Stimulated activated effector memory CD8-positive, alpha-beta T cell treated with anti-CD3 and anti-CD28 coated beads, Interleukin-12 subunit alpha, Interleukin-12 subunit beta, amount 100 ng/mL, for 72 hours (primary cell): ENCODE results near the gene SLITRK3.

Source experiments
- ATAC-seq: fragments of 150-1000 bp; cut with Tn5 transposase; 2 replicates; pipeline ENCODE4 v1.10.0; 2021
- DNase-seq, 2 donors: peaks; one replicate each; pipeline ENCODE4 v3.0.0; 2021 to 2022; ENCODE audit warnings: low spot score in 2 of 2
- H3K27ac Mint-ChIP-seq: one replicate; pipeline ENCODE4 v1.8.0; 2022; ENCODE audit warnings: mild to moderate bottlenecking, mixed read lengths
- H3K36me3 Mint-ChIP-seq: one replicate; pipeline ENCODE4 v1.8.0; 2022; ENCODE audit warnings: mild to moderate bottlenecking, mixed read lengths
- H3K4me1 Mint-ChIP-seq: one replicate; pipeline ENCODE4 v1.8.0; 2022; ENCODE audit warnings: mixed read lengths
- H3K4me3 Mint-ChIP-seq: one replicate; pipeline ENCODE4 v1.8.0; 2022; ENCODE audit warnings: mild to moderate bottlenecking, mixed read lengths
- H3K9me3 Mint-ChIP-seq: one replicate; pipeline ENCODE4 v1.8.0; 2022; ENCODE audit warnings: mixed read lengths

The SLITRK3 gene

GRCh38 chr3:165195640-165196576, at the start of gene SLITRK3:
TSS of gene SLITRK3 (minus strand) at chr3:165196384. CDS start at chr3:165190830, 5,554 bp downstream.
- DNase-seq (no peak), ATAC-seq (no peak)
- Mint-ChIP-seq H3K9me3 (peaks cover 3% of the 10 kb centered on the region), H3K4me1 (peaks cover 11% of the 10 kb centered on the region), H3K27ac (no peak within 1 kb of the TSS), H3K4me3 (peak within 1 kb of the TSS; percentile 27), H3K36me3 (no peaks in the 10 kb centered on the region)

GRCh38 chr3:165243597-165243996, 47.4 kb upstream of the SLITRK3 start:
- peaks cover 21% of the 10 kb centered on the region for H3K9me3 Mint-ChIP-seq
- no peak overlapping the region for H3K27ac Mint-ChIP-seq
- H3K36me3 Mint-ChIP-seq = no peaks in the 10 kb centered on the region
- ATAC-seq = no peak
- DNase-seq = no peak
- H3K4me3 Mint-ChIP-seq = no peak overlapping the region
- H3K4me1 Mint-ChIP-seq = no peaks in the 10 kb centered on the region

- DNase-seq = no peak
- ATAC-seq = no peak
- Mint-ChIP-seq H3K9me3 (no peaks in the 10 kb centered on the region), H3K36me3 (no peaks in the 10 kb centered on the region), H3K4me1 (no peaks in the 10 kb centered on the region), H3K27ac (no peak overlapping the region), H3K4me3 (no peak overlapping the region)
Measured at GRCh38 chr3:165233501-165234195, 37.5 kb upstream of the SLITRK3 start.

GRCh38 chr3:165225604-165226003, 29.4 kb upstream of the SLITRK3 start:
- H3K9me3 Mint-ChIP-seq = peaks cover 16% of the 10 kb centered on the region
- no peak overlapping the region for H3K4me3 Mint-ChIP-seq
- no peak for ATAC-seq
- H3K36me3 Mint-ChIP-seq = no peaks in the 10 kb centered on the region
- DNase-seq = no peak
- H3K4me1 Mint-ChIP-seq = no peaks in the 10 kb centered on the region
- H3K27ac Mint-ChIP-seq = no peak overlapping the region

- H3K4me1 Mint-ChIP-seq = no peaks in the 10 kb centered on the region
- ATAC-seq = no peak
- no peaks in the 10 kb centered on the region for H3K36me3 Mint-ChIP-seq
- DNase-seq = no peak
- no peak overlapping the region for H3K27ac Mint-ChIP-seq
- no peak overlapping the region for H3K4me3 Mint-ChIP-seq
- peaks cover 11% of the 10 kb centered on the region for H3K9me3 Mint-ChIP-seq
Measured at GRCh38 chr3:165217739-165218138, 21.6 kb upstream of the SLITRK3 start.

- ATAC-seq = no peak
- H3K9me3 Mint-ChIP-seq = peaks cover 2% of the 10 kb centered on the region
- no peak overlapping the region for H3K4me3 Mint-ChIP-seq
- H3K4me1 Mint-ChIP-seq = no peaks in the 10 kb centered on the region
- no peak overlapping the region for H3K27ac Mint-ChIP-seq
- no peak for DNase-seq
- no peaks in the 10 kb centered on the region for H3K36me3 Mint-ChIP-seq
Measured at GRCh38 chr3:165212580-165212979, 16.4 kb upstream of the SLITRK3 start.

- H3K27ac Mint-ChIP-seq = no peak overlapping the region
- no peaks in the 10 kb centered on the region for H3K4me1 Mint-ChIP-seq
- no peak overlapping the region for H3K4me3 Mint-ChIP-seq
- no peak for DNase-seq
- ATAC-seq = no peak
- no peaks in the 10 kb centered on the region for H3K36me3 Mint-ChIP-seq
- H3K9me3 Mint-ChIP-seq = peaks cover 2% of the 10 kb centered on the region
Measured at GRCh38 chr3:165211721-165212120, 15.5 kb upstream of the SLITRK3 start.

- Mint-ChIP-seq H3K4me3 (no peak overlapping the region), H3K36me3 (no peaks in the 10 kb centered on the region), H3K27ac (no peak overlapping the region), H3K4me1 (no peaks in the 10 kb centered on the region), H3K9me3 (peaks cover 2% of the 10 kb centered on the region)
- DNase-seq = no peak
- no peak for ATAC-seq
Measured at GRCh38 chr3:165210727-165211126, 14.5 kb upstream of the SLITRK3 start.

GRCh38 chr3:165210132-165210531, 13.9 kb upstream of the SLITRK3 start:
- ATAC-seq (no peak), DNase-seq (no peak)
- Mint-ChIP-seq H3K4me1 (no peaks in the 10 kb centered on the region), H3K36me3 (no peaks in the 10 kb centered on the region), H3K4me3 (no peak overlapping the region), H3K9me3 (peaks cover 1% of the 10 kb centered on the region), H3K27ac (no peak overlapping the region)

GRCh38 chr3:165206454-165207266, 10.5 kb upstream of the SLITRK3 start:
- peaks cover 3% of the 10 kb centered on the region for H3K9me3 Mint-ChIP-seq
- ATAC-seq (no peak), DNase-seq (no peak)
- no peak overlapping the region for H3K27ac Mint-ChIP-seq
- H3K4me1 Mint-ChIP-seq = no peaks in the 10 kb centered on the region
- no peak overlapping the region for H3K4me3 Mint-ChIP-seq
- no peaks in the 10 kb centered on the region for H3K36me3 Mint-ChIP-seq

- H3K36me3 Mint-ChIP-seq = no peaks in the 10 kb centered on the region
Measured at GRCh38 chr3:165204445-165204844, 8.3 kb upstream of the SLITRK3 start.

GRCh38 chr3:165202995-165203394, 6.8 kb upstream of the SLITRK3 start:
- Mint-ChIP-seq H3K27ac (no peak overlapping the region), H3K9me3 (peaks cover 3% of the 10 kb centered on the region), H3K4me1 (no peaks in the 10 kb centered on the region), H3K36me3 (no peaks in the 10 kb centered on the region), H3K4me3 (no peak overlapping the region)
- no peak for DNase-seq
- no peak for ATAC-seq

More at GRCh38 chr3:165204445-165204844, 8.3 kb upstream of the SLITRK3 start:
- Mint-ChIP-seq H3K9me3 (peaks cover 3% of the 10 kb centered on the region), H3K27ac (no peak overlapping the region), H3K4me3 (no peak overlapping the region), H3K4me1 (no peaks in the 10 kb centered on the region)
- no peak for ATAC-seq
- DNase-seq = no peak

- Mint-ChIP-seq H3K4me3 (no peak overlapping the region), H3K9me3 (peaks cover 4% of the 10 kb centered on the region), H3K27ac (no peak overlapping the region), H3K4me1 (peaks cover 1% of the 10 kb centered on the region), H3K36me3 (no peaks in the 10 kb centered on the region)
- no peak for DNase-seq
- no peak for ATAC-seq
Measured at GRCh38 chr3:165201964-165202363, 5.8 kb upstream of the SLITRK3 start.

- Mint-ChIP-seq H3K4me3 (no peak overlapping the region), H3K27ac (no peak overlapping the region), H3K9me3 (peaks cover 3% of the 10 kb centered on the region), H3K36me3 (no peaks in the 10 kb centered on the region), H3K4me1 (peaks cover 11% of the 10 kb centered on the region)
- DNase-seq = no peak
- ATAC-seq = no peak
Measured at GRCh38 chr3:165197481-165197800, 1.3 kb upstream of the SLITRK3 start.
